ENCODE measurements around the gene KLHL29. TPM values are rescaled to one million over a fixed set of nuclear protein-coding genes. Genes with fewer than 3 reads are reported as not detected.

The KLHL29 gene
- total and polyA plus RNA-seq, 4 donors = 0.29 to 2.3 (median 0.68) TPM

DNA sequence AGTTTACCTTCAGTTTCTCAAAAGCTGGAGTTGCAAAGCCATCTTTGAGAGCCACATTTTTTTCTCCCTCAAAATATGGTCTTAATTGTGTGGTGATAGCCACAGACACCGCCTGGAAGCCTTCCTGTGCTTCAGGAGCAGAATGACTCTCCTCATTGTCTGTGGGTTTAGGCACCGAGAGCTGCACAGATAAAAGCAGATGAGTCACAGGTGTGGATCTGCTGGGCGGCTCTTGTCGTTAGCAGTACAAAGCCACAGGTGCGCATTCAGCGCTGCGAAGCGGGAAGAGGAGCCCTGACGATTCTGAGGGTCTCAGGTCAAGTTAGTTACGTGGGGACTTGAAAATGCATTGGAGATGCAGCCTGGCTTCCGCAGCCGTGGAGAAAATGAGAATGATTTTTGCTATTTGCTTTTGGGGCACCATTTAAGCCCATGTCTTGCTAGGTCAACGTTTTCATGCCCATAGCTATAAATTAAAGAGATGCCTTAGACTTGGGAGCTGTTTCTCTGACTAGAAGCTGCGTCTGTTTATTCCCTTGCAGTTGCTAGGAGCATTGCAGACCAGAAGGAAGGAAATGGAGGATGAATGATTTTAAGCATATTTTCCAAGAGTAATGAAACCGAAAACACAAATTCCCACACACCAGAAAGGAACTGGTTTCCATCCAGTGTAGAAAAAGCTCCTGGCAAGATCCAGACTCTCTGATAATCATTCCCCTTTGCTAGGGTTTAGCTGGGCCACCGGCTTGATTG, 51.5 kb downstream of the KLHL29 start:
- Histone ChIP-seq H3K4me1 (ENCODE audit: control insufficient read depth in 4 of 4, insufficient read depth in 4 of 4, low read length in 3 of 4) (no peaks in the 10 kb centered on the region), H3K4me3 (ENCODE audit: low read depth in 1 of 3, low read length in 3 of 3) (no peak overlapping the region), H3K27me3 (ENCODE audit: control insufficient read depth in 4 of 4, insufficient read depth in 4 of 4, low read length in 3 of 4) (no peaks in the 10 kb centered on the region), H3K36me3 (ENCODE audit: control insufficient read depth in 4 of 4, insufficient read depth in 3 of 4, low read depth in 1 of 4, low read length in 3 of 4) (no peaks in the 10 kb centered on the region), H3K9me3 (ENCODE audit: control insufficient read depth in 4 of 4, low read length in 3 of 4) (peaks cover 0 to 2% (median 2%) of the 10 kb centered on the region in 4 donors), H3K27ac (ENCODE audit: low read depth in 1 of 2, low read length in 2 of 2) (no peak overlapping the region), H3K9ac (ENCODE audit: low read depth in 1 of 2, low read length in 2 of 2) (no peak overlapping the region)
- no peak for DNase-seq (ENCODE audit: low spot score)
- 63% methylated on average over 16 of the region's 16 CpGs for WGBS
- TF ChIP-seq, protein P1, sequence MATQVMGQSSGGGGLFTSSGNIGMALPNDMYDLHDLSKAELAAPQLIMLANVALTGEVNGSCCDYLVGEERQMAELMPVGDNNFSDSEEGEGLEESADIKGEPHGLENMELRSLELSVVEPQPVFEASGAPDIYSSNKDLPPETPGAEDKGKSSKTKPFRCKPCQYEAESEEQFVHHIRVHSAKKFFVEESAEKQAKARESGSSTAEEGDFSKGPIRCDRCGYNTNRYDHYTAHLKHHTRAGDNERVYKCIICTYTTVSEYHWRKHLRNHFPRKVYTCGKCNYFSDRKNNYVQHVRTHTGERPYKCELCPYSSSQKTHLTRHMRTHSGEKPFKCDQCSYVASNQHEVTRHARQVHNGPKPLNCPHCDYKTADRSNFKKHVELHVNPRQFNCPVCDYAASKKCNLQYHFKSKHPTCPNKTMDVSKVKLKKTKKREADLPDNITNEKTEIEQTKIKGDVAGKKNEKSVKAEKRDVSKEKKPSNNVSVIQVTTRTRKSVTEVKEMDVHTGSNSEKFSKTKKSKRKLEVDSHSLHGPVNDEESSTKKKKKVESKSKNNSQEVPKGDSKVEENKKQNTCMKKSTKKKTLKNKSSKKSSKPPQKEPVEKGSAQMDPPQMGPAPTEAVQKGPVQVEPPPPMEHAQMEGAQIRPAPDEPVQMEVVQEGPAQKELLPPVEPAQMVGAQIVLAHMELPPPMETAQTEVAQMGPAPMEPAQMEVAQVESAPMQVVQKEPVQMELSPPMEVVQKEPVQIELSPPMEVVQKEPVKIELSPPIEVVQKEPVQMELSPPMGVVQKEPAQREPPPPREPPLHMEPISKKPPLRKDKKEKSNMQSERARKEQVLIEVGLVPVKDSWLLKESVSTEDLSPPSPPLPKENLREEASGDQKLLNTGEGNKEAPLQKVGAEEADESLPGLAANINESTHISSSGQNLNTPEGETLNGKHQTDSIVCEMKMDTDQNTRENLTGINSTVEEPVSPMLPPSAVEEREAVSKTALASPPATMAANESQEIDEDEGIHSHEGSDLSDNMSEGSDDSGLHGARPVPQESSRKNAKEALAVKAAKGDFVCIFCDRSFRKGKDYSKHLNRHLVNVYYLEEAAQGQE (IDR thresholded peaks at IDR 0.05) = no peak

DNA sequence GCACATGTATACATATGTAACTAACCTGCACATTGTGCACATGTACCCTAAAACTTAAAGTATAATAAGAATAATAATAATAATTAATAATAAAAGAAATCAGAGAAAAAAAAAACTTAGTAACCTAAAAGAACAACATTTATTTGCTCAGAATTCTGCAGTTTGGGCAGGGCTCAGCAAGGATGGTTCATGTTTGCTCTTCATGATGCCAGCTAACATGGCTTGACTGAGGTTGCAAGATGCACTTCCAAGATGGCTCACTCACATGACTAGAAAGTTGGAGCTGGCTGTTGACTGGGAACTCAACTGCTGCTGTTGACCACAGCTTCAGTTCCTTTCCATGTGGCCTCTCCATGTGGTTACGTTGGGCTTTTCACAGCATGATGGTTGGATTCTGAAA, 56.4 kb downstream of the KLHL29 start:
- Histone ChIP-seq H3K27me3 (ENCODE audit: control insufficient read depth in 4 of 4, insufficient read depth in 4 of 4, low read length in 3 of 4) (peaks cover 0 to 4% (median 0%) of the 10 kb centered on the region in 4 donors), H3K4me3 (ENCODE audit: low read depth in 1 of 3, low read length in 3 of 3) (no peak overlapping the region), H3K27ac (ENCODE audit: low read depth in 1 of 2, low read length in 2 of 2) (no peak overlapping the region), H3K9ac (ENCODE audit: low read depth in 1 of 2, low read length in 2 of 2) (no peak overlapping the region), H3K36me3 (ENCODE audit: control insufficient read depth in 4 of 4, insufficient read depth in 3 of 4, low read depth in 1 of 4, low read length in 3 of 4) (no peaks in the 10 kb centered on the region), H3K9me3 (ENCODE audit: control insufficient read depth in 4 of 4, low read length in 3 of 4) (peaks cover 0 to 6% (median 4%) of the 10 kb centered on the region in 4 donors), H3K4me1 (ENCODE audit: control insufficient read depth in 4 of 4, insufficient read depth in 4 of 4, low read length in 3 of 4) (no peaks in the 10 kb centered on the region)
- no peak for TF ChIP-seq RAD21 (IDR thresholded peaks at IDR 0.05)
- TF ChIP-seq, protein P2, sequence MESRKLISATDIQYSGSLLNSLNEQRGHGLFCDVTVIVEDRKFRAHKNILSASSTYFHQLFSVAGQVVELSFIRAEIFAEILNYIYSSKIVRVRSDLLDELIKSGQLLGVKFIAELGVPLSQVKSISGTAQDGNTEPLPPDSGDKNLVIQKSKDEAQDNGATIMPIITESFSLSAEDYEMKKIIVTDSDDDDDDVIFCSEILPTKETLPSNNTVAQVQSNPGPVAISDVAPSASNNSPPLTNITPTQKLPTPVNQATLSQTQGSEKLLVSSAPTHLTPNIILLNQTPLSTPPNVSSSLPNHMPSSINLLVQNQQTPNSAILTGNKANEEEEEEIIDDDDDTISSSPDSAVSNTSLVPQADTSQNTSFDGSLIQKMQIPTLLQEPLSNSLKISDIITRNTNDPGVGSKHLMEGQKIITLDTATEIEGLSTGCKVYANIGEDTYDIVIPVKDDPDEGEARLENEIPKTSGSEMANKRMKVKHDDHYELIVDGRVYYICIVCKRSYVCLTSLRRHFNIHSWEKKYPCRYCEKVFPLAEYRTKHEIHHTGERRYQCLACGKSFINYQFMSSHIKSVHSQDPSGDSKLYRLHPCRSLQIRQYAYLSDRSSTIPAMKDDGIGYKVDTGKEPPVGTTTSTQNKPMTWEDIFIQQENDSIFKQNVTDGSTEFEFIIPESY (IDR thresholded peaks at IDR 0.05) = no peak
- TF ChIP-seq, protein P3, sequence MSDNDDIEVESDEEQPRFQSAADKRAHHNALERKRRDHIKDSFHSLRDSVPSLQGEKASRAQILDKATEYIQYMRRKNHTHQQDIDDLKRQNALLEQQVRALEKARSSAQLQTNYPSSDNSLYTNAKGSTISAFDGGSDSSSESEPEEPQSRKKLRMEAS (IDR thresholded peaks at IDR 0.05) = no peak
- 95% methylated on average over 1 of the region's 1 CpG for WGBS
- no peak for DNase-seq (ENCODE audit: low spot score)

DNA sequence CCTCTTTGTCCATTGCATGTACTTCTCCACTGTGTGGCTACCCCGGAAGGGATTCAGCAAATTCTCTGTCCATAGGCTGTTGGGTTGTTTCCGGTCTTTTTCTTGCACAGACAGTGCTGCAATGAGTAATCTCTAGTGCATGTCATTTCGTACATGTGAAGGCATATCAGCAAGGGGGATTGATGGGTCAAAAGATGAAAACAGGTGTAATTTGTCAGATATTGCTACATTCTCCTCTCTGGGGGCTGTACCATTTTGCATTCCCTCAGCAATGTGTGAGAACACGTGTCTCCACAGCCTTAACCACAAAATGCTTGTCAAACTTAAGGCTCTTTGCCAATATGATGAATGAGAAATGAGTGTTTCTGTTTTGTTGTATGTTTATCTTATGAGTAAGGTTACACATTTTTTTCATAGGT, 60.5 kb downstream of the KLHL29 start:
- Histone ChIP-seq H3K27me3 (ENCODE audit: control insufficient read depth in 4 of 4, insufficient read depth in 4 of 4, low read length in 3 of 4) (peaks cover 0 to 4% (median 0%) of the 10 kb centered on the region in 4 donors), H3K36me3 (ENCODE audit: control insufficient read depth in 4 of 4, insufficient read depth in 3 of 4, low read depth in 1 of 4, low read length in 3 of 4) (no peaks in the 10 kb centered on the region), H3K9me3 (ENCODE audit: control insufficient read depth in 4 of 4, low read length in 3 of 4) (peaks cover 0 to 6% (median 3%) of the 10 kb centered on the region in 4 donors), H3K4me3 (ENCODE audit: low read depth in 1 of 3, low read length in 3 of 3) (no peak overlapping the region), H3K4me1 (ENCODE audit: control insufficient read depth in 4 of 4, insufficient read depth in 4 of 4, low read length in 3 of 4) (no peaks in the 10 kb centered on the region), H3K27ac (ENCODE audit: low read depth in 1 of 2, low read length in 2 of 2) (no peak overlapping the region), H3K9ac (ENCODE audit: low read depth in 1 of 2, low read length in 2 of 2) (no peak overlapping the region)
- no peak for DNase-seq (ENCODE audit: low spot score)
- 79% methylated on average over 4 of the region's 4 CpGs for WGBS
- TF ChIP-seq, protein P2 (IDR thresholded peaks at IDR 0.05) = no peak
- TF ChIP-seq, protein P4, sequence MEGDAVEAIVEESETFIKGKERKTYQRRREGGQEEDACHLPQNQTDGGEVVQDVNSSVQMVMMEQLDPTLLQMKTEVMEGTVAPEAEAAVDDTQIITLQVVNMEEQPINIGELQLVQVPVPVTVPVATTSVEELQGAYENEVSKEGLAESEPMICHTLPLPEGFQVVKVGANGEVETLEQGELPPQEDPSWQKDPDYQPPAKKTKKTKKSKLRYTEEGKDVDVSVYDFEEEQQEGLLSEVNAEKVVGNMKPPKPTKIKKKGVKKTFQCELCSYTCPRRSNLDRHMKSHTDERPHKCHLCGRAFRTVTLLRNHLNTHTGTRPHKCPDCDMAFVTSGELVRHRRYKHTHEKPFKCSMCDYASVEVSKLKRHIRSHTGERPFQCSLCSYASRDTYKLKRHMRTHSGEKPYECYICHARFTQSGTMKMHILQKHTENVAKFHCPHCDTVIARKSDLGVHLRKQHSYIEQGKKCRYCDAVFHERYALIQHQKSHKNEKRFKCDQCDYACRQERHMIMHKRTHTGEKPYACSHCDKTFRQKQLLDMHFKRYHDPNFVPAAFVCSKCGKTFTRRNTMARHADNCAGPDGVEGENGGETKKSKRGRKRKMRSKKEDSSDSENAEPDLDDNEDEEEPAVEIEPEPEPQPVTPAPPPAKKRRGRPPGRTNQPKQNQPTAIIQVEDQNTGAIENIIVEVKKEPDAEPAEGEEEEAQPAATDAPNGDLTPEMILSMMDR (IDR thresholded peaks at IDR 0.05; ENCODE audit: low read depth, low read length, missing input control) = no peak
- TF ChIP-seq GABPA (IDR thresholded peaks at IDR 0.05 in 1 of 2, conservative IDR thresholded peaks at IDR 0.05 in 1 of 2) = no peak
- TF ChIP-seq JUND (IDR thresholded peaks at IDR 0.05) = no peak
- no peak for TF ChIP-seq FOXA1 (IDR thresholded peaks at IDR 0.05)
- no peak for TF ChIP-seq EGR1 (IDR thresholded peaks at IDR 0.05; ENCODE audit: low read depth in 2 of 2)
- TF ChIP-seq FOXA2 (IDR thresholded peaks at IDR 0.05) = no peak
- TF ChIP-seq HNF4G (IDR thresholded peaks at IDR 0.05) = no peak
- TF ChIP-seq HNF4A (conservative IDR thresholded peaks at IDR 0.05) = no peak
- TF ChIP-seq RAD21 (IDR thresholded peaks at IDR 0.05) = no peak
- TF ChIP-seq SP1 (IDR thresholded peaks at IDR 0.05) = no peak
- TF ChIP-seq, protein P3 (IDR thresholded peaks at IDR 0.05) = no peak
- TF ChIP-seq RXRA (IDR thresholded peaks at IDR 0.05) = no peak
- TF ChIP-seq, protein P5, sequence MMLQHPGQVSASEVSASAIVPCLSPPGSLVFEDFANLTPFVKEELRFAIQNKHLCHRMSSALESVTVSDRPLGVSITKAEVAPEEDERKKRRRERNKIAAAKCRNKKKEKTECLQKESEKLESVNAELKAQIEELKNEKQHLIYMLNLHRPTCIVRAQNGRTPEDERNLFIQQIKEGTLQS (IDR thresholded peaks at IDR 0.05) = no peak
- TF ChIP-seq TAF1 (conservative IDR thresholded peaks at IDR 0.05) = no peak

All from liver (tissue), 9 donors.